NT2/D1 (cell line): Measurements from ENCODE around the gene CACNA2D2.

Experiments
- DNase-seq: peaks from one replicate; pipeline ENCODE4 v3.0.0-alpha.2; 2011; ENCODE audit warnings: low read depth, low spot score
- H3K27me3 ChIP-seq: 2 replicates; pipeline ENCODE4 v1.6.0; 2011; ENCODE audit warnings: mild to moderate bottlenecking; ENCODE audit not compliant: insufficient read length, insufficient read depth
- H3K36me3 ChIP-seq: 2 replicates; pipeline ENCODE4 v1.6.1; 2011; ENCODE audit warnings: mild to moderate bottlenecking, low read length, mixed read lengths; ENCODE audit not compliant: insufficient read depth, insufficient read length
- H3K4me1 ChIP-seq: 2 replicates; pipeline ENCODE4 v1.5.1; 2011; ENCODE audit not compliant: insufficient read depth, insufficient read length
- H3K4me3 ChIP-seq: 2 replicates; pipeline ENCODE4 v1.5.1; 2011; ENCODE audit warnings: low read depth; ENCODE audit not compliant: insufficient read length
- H3K9ac ChIP-seq: 2 replicates; pipeline ENCODE4 v1.6.0; 2011; ENCODE audit warnings: low read depth; ENCODE audit not compliant: insufficient read length
- H3K9me3 ChIP-seq: 2 replicates; pipeline ENCODE4 v1.5.1; 2011; ENCODE audit warnings: mild to moderate bottlenecking, low read length; ENCODE audit not compliant: insufficient read depth
- SUZ12 ChIP-seq: IDR thresholded peaks from 2 replicates; pipeline ENCODE4 v1.6.1; 2011; ENCODE audit not compliant: insufficient read length, insufficient read depth; ENCODE audit errors: extremely low read depth
- YY1 ChIP-seq: IDR thresholded peaks from 2 replicates; pipeline ENCODE4 v1.6.1; 2011; ENCODE audit not compliant: insufficient read length, insufficient read depth
- ZNF274 ChIP-seq: IDR thresholded peaks from 2 replicates; pipeline ENCODE4 v1.6.1; 2011; ENCODE audit warnings: mild to moderate bottlenecking, low read depth, low read length

Gene CACNA2D2

DNA sequence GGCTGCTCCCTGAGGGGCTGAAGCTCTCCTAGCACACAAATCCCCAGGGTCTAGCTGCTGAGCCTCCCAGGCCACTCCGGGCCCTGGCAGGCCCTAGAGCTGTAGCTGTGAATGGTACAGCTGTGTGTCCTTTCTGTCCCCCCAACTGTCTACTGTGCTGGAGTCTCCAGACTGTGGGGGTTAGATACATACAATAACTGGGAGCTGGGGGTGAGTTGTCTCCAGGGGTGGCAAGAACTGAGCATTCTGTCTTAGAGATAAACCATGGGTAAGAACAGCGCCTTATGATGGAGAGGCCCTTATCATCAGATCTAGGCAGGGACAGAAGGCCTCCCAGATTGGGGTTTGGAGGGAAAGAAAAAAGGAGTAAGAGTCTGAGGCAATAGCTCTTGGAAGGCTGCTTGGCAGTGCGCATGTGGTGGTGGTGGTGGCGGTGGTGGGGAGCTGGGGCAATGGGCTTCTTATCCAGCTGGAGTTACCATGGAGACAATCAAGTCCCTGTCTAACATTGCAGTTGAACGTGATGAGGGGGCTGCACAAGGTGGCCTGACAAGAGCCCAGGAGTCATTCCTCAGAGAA, 149.2 kb downstream of the CACNA2D2 start:
- H3K9me3 ChIP-seq = no peaks in the 10 kb centered on the region
- peaks cover 26% of the 10 kb centered on the region for H3K4me1 ChIP-seq
- DNase-seq = no peak
- TF ChIP-seq ZNF274 = no peak
- TF ChIP-seq YY1 = no peak
- no peak for TF ChIP-seq SUZ12
- peaks cover 73% of the 10 kb centered on the region for H3K36me3 ChIP-seq
- H3K9ac ChIP-seq = no peak overlapping the region
- H3K27me3 ChIP-seq = no peaks in the 10 kb centered on the region
- H3K4me3 ChIP-seq = no peak overlapping the region

DNA sequence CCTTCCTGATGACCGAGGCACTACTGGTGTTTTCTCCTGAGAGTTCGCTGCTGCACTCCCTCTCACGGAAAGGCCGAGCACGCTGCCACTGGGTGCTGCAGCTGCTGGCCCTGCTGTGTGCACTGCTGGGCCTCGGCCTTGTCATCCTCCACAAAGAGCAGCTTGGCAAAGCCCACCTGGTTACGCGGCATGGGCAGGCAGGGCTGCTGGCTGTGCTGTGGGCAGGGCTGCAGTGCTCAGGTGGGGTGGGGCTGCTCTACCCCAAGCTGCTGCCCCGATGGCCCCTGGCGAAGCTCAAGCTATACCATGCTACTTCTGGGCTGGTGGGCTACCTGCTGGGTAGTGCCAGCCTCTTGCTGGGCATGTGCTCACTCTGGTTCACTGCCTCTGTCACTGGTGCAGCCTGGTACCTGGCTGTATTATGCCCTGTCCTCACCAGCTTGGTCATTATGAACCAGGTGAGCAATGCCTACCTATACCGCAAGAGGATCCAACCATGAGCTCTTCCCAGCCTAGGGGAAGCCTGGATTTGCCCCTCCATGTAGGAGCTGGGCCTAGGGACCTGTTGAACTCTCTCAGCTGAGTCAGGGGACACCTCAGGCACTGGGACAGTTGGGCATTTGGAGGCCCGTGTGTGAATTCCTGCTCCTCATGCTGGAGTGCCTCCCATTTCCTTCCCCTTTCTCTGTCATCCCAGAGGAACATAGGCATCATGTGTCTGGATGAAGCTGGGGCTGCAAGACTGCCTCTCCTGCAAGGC, 150.0 kb downstream of the CACNA2D2 start:
- peaks cover 22% of the 10 kb centered on the region for H3K4me1 ChIP-seq
- no peak overlapping the region for H3K4me3 ChIP-seq
- H3K9ac ChIP-seq = peak overlapping the region; percentile 17
- H3K9me3 ChIP-seq = no peaks in the 10 kb centered on the region
- no peak for DNase-seq
- H3K27me3 ChIP-seq = no peaks in the 10 kb centered on the region
- TF ChIP-seq SUZ12 (no peak), YY1 (no peak), ZNF274 (no peak)
- peaks cover 77% of the 10 kb centered on the region for H3K36me3 ChIP-seq

- peaks cover 77% of the 10 kb centered on the region for H3K36me3 ChIP-seq
- H3K4me3 ChIP-seq = no peak overlapping the region
- peaks cover 16% of the 10 kb centered on the region for H3K4me1 ChIP-seq
- peak overlapping the region; percentile 17 for H3K9ac ChIP-seq
- H3K27me3 ChIP-seq = no peaks in the 10 kb centered on the region
- TF ChIP-seq YY1 (no peak), SUZ12 (no peak), ZNF274 (no peak)
- no peaks in the 10 kb centered on the region for H3K9me3 ChIP-seq
- no peak for DNase-seq
These were observed 150.7 kb downstream of the CACNA2D2 start for GRCh38 chr3:50352781-50353180.

DNA sequence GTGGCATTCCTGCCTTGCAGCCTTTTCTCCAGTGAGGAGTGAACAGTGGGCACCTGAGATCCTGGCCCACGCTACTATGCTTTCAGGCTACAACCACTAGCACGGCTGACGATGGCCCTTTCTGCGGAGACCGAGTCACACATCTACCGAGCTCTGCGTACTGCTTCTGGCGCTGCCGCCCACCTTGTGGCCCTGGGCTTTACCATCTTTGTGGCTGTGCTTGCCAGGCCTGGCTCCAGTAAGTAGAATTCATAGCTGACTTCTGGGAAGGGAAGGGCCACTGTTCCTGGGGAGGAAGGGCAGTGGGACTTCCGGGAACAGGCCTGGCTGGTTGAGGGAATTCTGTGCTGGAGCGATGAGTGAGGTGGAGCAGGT, 152.1 kb downstream of the CACNA2D2 start:
- peak overlapping the region; percentile 66 for H3K9ac ChIP-seq
- no peak for DNase-seq

GRCh38 chr3:50350527-50351322, 152.7 kb downstream of the CACNA2D2 start, which contains the start of the genes CYB561D2 and NPRL2:
TSS of gene CYB561D2 (plus strand) at chr3:50350862. CDS start at chr3:50351434, 572 bp downstream.
TSS of gene NPRL2 (minus strand) at chr3:50350775. CDS start at chr3:50350652, 123 bp downstream.
- Histone ChIP-seq H3K4me3 (peak within 1 kb of the TSS; percentile 100), H3K36me3 (peaks cover 62% of the 10 kb centered on the region), H3K9me3 (no peaks in the 10 kb centered on the region), H3K9ac (peak within 1 kb of the TSS; percentile 96), H3K27me3 (peaks cover 5% of the 10 kb centered on the region), H3K4me1 (peaks cover 8% of the 10 kb centered on the region)
- peak; percentile 85 for DNase-seq
- TF ChIP-seq ZNF274 = no peak
- TF ChIP-seq SUZ12 = no peak
- TF ChIP-seq YY1 = no peak

More for the DNA sequence above, 152.1 kb downstream of the CACNA2D2 start:
- Histone ChIP-seq H3K4me3 (peak overlapping the region; percentile 100), H3K4me1 (peaks cover 9% of the 10 kb centered on the region), H3K36me3 (peaks cover 68% of the 10 kb centered on the region), H3K9me3 (no peaks in the 10 kb centered on the region), H3K27me3 (peaks cover 1% of the 10 kb centered on the region)
- TF ChIP-seq SUZ12 = no peak

GRCh38 chr3:50350213-50350526, 153.3 kb downstream of the CACNA2D2 start:
- TF ChIP-seq YY1 (no peak), SUZ12 (no peak), ZNF274 (no peak)
- H3K9me3 ChIP-seq = no peaks in the 10 kb centered on the region
- H3K4me3 ChIP-seq = peak overlapping the region; percentile 100
- DNase-seq = no peak
- peaks cover 10% of the 10 kb centered on the region for H3K27me3 ChIP-seq
- peaks cover 56% of the 10 kb centered on the region for H3K36me3 ChIP-seq
- peak overlapping the region; percentile 96 for H3K9ac ChIP-seq
- peaks cover 9% of the 10 kb centered on the region for H3K4me1 ChIP-seq

GRCh38 chr3:50347187-50347813, 156.1 kb downstream of the CACNA2D2 start:
- peaks cover 32% of the 10 kb centered on the region for H3K36me3 ChIP-seq
- H3K4me1 ChIP-seq = peaks cover 15% of the 10 kb centered on the region
- H3K27me3 ChIP-seq = peaks cover 29% of the 10 kb centered on the region
- no peak overlapping the region for H3K4me3 ChIP-seq
- no peak for TF ChIP-seq ZNF274
- TF ChIP-seq SUZ12 = no peak
- no peak for TF ChIP-seq YY1
- H3K9ac ChIP-seq = no peak overlapping the region
- no peaks in the 10 kb centered on the region for H3K9me3 ChIP-seq
- no peak for DNase-seq
